Measurements from ENCODE around the gene RNASEL. TPM values are rescaled to one million over a fixed set of nuclear protein-coding genes. Genes with fewer than 3 reads are reported as not detected.
"Not testable (repeated sequence)": the region's sequence is repeated elsewhere in the genome, so short reads cannot be mapped to it uniquely, and the experiment has no call there.

The RNASEL gene
- total RNA-seq, 3 donors from 2014 or later, result 14.3 to 23.9 (median 16.3) TPM

GRCh38 chr1:182633657-182634281 lies 44.7 kb upstream of the RNASEL start:
- Histone ChIP-seq H3K4me3 (no peak overlapping the region), H3K4me1 (ENCODE audit: low read depth) (no peaks in the 10 kb centered on the region), H3K36me3 (ENCODE audit: low read depth) (no peaks in the 10 kb centered on the region), H3K9me3 (no peaks in the 10 kb centered on the region)
- ATAC-seq, result peak; percentile 66
- intact Hi-C loops (cut with DNase I, micrococcal nuclease), result no loop called here
- DNase-seq, result peak in 1 of 3 donors; percentile 24
- TF ChIP-seq CTCF (IDR thresholded peaks at IDR 0.05), result no peak

GRCh38 chr1:182633031-182633430 lies 44.0 kb upstream of the RNASEL start:
- H3K9me3 ChIP-seq, result no peaks in the 10 kb centered on the region
- intact Hi-C loops (cut with DNase I, micrococcal nuclease), result no loop called here
- no peak for TF ChIP-seq CTCF (IDR thresholded peaks at IDR 0.05)
- H3K4me3 ChIP-seq, result no peak overlapping the region
- H3K4me1 ChIP-seq (ENCODE audit: low read depth), result no peaks in the 10 kb centered on the region
- H3K36me3 ChIP-seq (ENCODE audit: low read depth), result no peaks in the 10 kb centered on the region
- DNase-seq (no peak), ATAC-seq (no peak)

- H3K4me3 ChIP-seq; H3K9me3 ChIP-seq; H3K36me3 ChIP-seq (ENCODE audit: low read depth); ATAC-seq; intact Hi-C loops (cut with DNase I, micrococcal nuclease); H3K4me1 ChIP-seq (ENCODE audit: low read depth): not testable (repeated sequence)
- DNase-seq, result peak in 1 of 3 donors; percentile 27
Measured at GRCh38 chr1:182632441-182632857, 43.4 kb upstream of the RNASEL start.

- TF ChIP-seq CTCF (IDR thresholded peaks at IDR 0.05), result no peak
- Histone ChIP-seq H3K36me3 (ENCODE audit: low read depth) (no peaks in the 10 kb centered on the region), H3K9me3 (no peaks in the 10 kb centered on the region), H3K4me3 (no peak overlapping the region), H3K4me1 (ENCODE audit: low read depth) (no peaks in the 10 kb centered on the region)
- DNase-seq, result no peak
- no peak for ATAC-seq
- intact Hi-C loops (cut with DNase I, micrococcal nuclease), result no loop called here
Measured at GRCh38 chr1:182631954-182632353, 42.9 kb upstream of the RNASEL start.

GRCh38 chr1:182631053-182631677 lies 42.1 kb upstream of the RNASEL start:
- DNase-seq, result no peak
- intact Hi-C loops (cut with DNase I, micrococcal nuclease), result no loop called here
- no peak for TF ChIP-seq CTCF (IDR thresholded peaks at IDR 0.05)
- peak; percentile 20 for ATAC-seq
- Histone ChIP-seq H3K36me3 (ENCODE audit: low read depth) (no peaks in the 10 kb centered on the region), H3K4me3 (no peak overlapping the region), H3K4me1 (ENCODE audit: low read depth) (no peaks in the 10 kb centered on the region), H3K9me3 (no peaks in the 10 kb centered on the region)

GRCh38 chr1:182630586-182630985 lies 41.5 kb upstream of the RNASEL start:
- intact Hi-C loops (cut with DNase I, micrococcal nuclease), result no loop called here
- TF ChIP-seq CTCF (IDR thresholded peaks at IDR 0.05), result no peak
- Histone ChIP-seq H3K9me3 (no peaks in the 10 kb centered on the region), H3K4me1 (ENCODE audit: low read depth) (no peaks in the 10 kb centered on the region), H3K36me3 (ENCODE audit: low read depth) (no peaks in the 10 kb centered on the region), H3K4me3 (no peak overlapping the region)
- DNase-seq, result no peak
- no peak for ATAC-seq
